Heart right ventricle (tissue), 16 donors: Measurements from ENCODE around the gene CCDC91. TPM values are rescaled to one million over a fixed set of nuclear protein-coding genes. Genes with fewer than 3 reads are reported as not detected.

Source experiments
- ATAC-seq, 8 donors: fragments of 200-7000 bp; cut with Tn5 transposase; one replicate each; pipeline ENCODE4 v1.9.1; 2020; ENCODE audit warnings: mild to moderate bottlenecking in 8 of 8, moderate library complexity in 8 of 8, moderate number of reproducible peaks in 1 of 8
- DNase-seq, 2 donors: peaks; one replicate each; pipeline ENCODE4 v3.0.0-alpha.2; 2020
- H3K27ac ChIP-seq, 10 donors: fragments of 200-600 bp; sonication (generic) in 2 of 10; one replicate each; pipeline versions ENCODE4 v1.5.0 to v1.8.0; 2020 to 2022; ENCODE audit warnings: mild to moderate bottlenecking in 3 of 10
- H3K27me3 ChIP-seq, 7 donors: fragments of 200-600 bp; one replicate each; pipeline ENCODE4 v1.8.0; 2021 to 2022; ENCODE audit warnings: mild to moderate bottlenecking in 2 of 7
- H3K36me3 ChIP-seq, 9 donors: fragments of 200-600 bp; sonication (generic) in 1 of 9; one replicate each; pipeline versions ENCODE4 v1.5.0 to v1.8.0; 2020 to 2022; ENCODE audit warnings: mild to moderate bottlenecking in 2 of 9
- H3K4me1 ChIP-seq, 9 donors: fragments of 200-600 bp; sonication (generic) in 1 of 9; one replicate each; pipeline versions ENCODE4 v1.5.0 to v1.8.0; 2020 to 2022; ENCODE audit warnings: mild to moderate bottlenecking in 4 of 9
- H3K4me3 ChIP-seq, 10 donors: fragments of 200-600 bp; sonication (generic) in 2 of 10; one replicate each; pipeline versions ENCODE4 v1.5.0 to v1.8.0; 2020 to 2022; ENCODE audit warnings: mild to moderate bottlenecking in 7 of 10, moderate library complexity in 2 of 10
- H3K9me3 ChIP-seq, 11 donors: fragments of 200-600 bp in 10 of 11; sonication (generic) in 2 of 11; one replicate each; pipeline versions ENCODE4 v1.5.0 to v1.8.0; 2013 to 2022; ENCODE audit warnings: mild to moderate bottlenecking in 2 of 11, control low read depth in 1 of 11, moderate library complexity in 1 of 11
- CTCF ChIP-seq, 9 donors: fragments of 200-600 bp; sonication (generic) in 2 of 9; IDR thresholded peaks; one replicate each; pipeline versions ENCODE4 v1.5.0 to v1.8.0; 2021 to 2022; ENCODE audit warnings: antibody characterized with exemption in 9 of 9, mild to moderate bottlenecking in 5 of 9, moderate library complexity in 1 of 9
- WGBS, 2 donors: extraction: QIAGEN DNeasy Blood & Tissue Kit; methylation state at CpG; one replicate each; pipeline ENCODE4 v1.1.7; 2013; ENCODE audit warnings: inconsistent platforms in 1 of 2; 5-methylcytosine and 5-hydroxymethylcytosine counted together
- intact Hi-C, 10 donors: fragments of 100-400 bp; cut with DNase I; formaldehyde crosslinking; loops; one replicate each; pipeline versions ENCODE4 v1.11.1 to v1.14.2; 2022
- polyA plus RNA-seq, 2 donors: library from polyadenylated mRNA; stranded (reverse); fragments of 200-250 nt; gene quantifications; one replicate each; pipeline ENCODE4 v1.2.3, GENCODE V29; 2013
- total RNA-seq, 10 donors: library from RNA; stranded (reverse); fragmentation: NEBNext Ultra II Directional in 3 of 10; extraction: Animal tissue kit (Norgen Biotek cat#: 25700) in 3 of 10; gene quantifications; one replicate each; pipeline versions ENCODE4 v1.2.1 to v1.2.4, GENCODE V29; 2021 to 2023
- donor health status: Arrhythmogenic right ventricular cardiomyopathy.
- donor health status: ischemic (EF 13 %, LVEDD 7.1; RV severe dilation, severe dysfunction).
- donor health status: healthy with polysubstance abuse.
- donor health status: DM: no; HTN: yes; CAD: no.
- donor health status: DM: no; HTN: no; CAD: no.
- donor health status: ischemic (EF 25% LVEDD 6.9; RV normal size, moderate dysfunction).
- donor health status: ischemic (EF 25% LVEDD 5.7; RV mildly dilated, moderate dysfunction).
- donor health status: healthy.
- donor health status: DM: yes; HTN: yes; CAD: no.
- donor health status: Ischemic cardiomyopathy.
- donor health status: ischemic (EF 35%, LVEDD 5.7; RV mildly dilated, moderate dysfunction).
- donor health status: nonischemic (EF 11% LVEDD 7.7; RV severe dilation, severe dysfunction).
- donor health status: DM: yes; HTN: yes; CAD: no.
- donor health status: PGD.
- donor health status: ischemic (EF 29% LVEDD 5.4; RV normal size, mild dysfunction).
- donor health status: nonischemic (EF 23%, LVEDD 6.1; RV moderate dilation, normal function).

The CCDC91 gene
- total and polyA plus RNA-seq, 12 donors = 20.5 to 66.4 (median 54.5) TPM

DNA sequence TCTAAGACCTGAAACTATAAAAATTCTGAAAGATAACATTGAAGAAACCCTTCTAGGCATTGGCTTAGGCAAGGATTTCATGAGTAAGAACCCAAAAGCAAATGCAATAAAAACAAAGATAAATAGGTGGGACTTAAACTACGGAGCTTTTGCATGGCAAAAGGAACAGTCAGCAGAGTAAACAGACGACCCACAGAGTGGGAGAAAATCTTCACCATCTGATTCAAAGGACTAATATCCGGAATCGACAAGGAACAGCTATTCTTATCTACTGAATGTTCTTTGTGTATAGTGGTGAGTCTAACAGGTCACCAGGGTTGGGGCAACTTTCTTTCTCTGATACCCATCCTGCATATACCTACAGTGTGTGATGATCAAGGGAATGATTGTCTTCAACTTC lies 198.6 kb downstream of the CCDC91 start:
- H3K4me3 ChIP-seq = no peak overlapping the region
- intact Hi-C loops = no loop called here
- ATAC-seq (no peak), DNase-seq (no peak)
- peaks cover 0 to 9% (median 0%) of the 10 kb centered on the region in 11 donors for H3K9me3 ChIP-seq
- WGBS, 2 donors = 71 to 74% methylated on average over 4 of the region's 4 CpGs
- H3K4me1 ChIP-seq = peaks cover 0 to 18% (median 6%) of the 10 kb centered on the region in 9 donors
- peaks cover 0 to 3% (median 0%) of the 10 kb centered on the region in 9 donors for H3K36me3 ChIP-seq
- H3K27ac ChIP-seq = no peak overlapping the region
- no peaks in the 10 kb centered on the region for H3K27me3 ChIP-seq
- no peak for TF ChIP-seq CTCF (IDR thresholded peaks at IDR 0.05)

- Histone ChIP-seq H3K36me3 (peaks cover 0 to 10% (median 0%) of the 10 kb centered on the region in 9 donors), H3K4me1 (peaks cover 0 to 18% (median 6%) of the 10 kb centered on the region in 9 donors), H3K9me3 (peaks cover 0 to 9% (median 0%) of the 10 kb centered on the region in 11 donors), H3K4me3 (no peak overlapping the region), H3K27me3 (no peaks in the 10 kb centered on the region), H3K27ac (no peak overlapping the region)
- intact Hi-C loops = loop anchor here in 1 of 10 donors (10.0 kb wide), 1 partner anchor 45 kb away; no protein-coding TSS in a partner anchor
- no peak for ATAC-seq
- no peak for DNase-seq
- WGBS, 2 donors = 33 to 38% methylated on average over 1 of the region's 1 CpG
- no peak for TF ChIP-seq CTCF (IDR thresholded peaks at IDR 0.05)
These were observed 199.9 kb downstream of the CCDC91 start for GRCh38 chr12:28390206-28390605.

GRCh38 chr12:28390761-28391385 lies 200.6 kb downstream of the CCDC91 start:
- DNase-seq (peak in 1 of 2 donors; percentile 7), ATAC-seq (peak in 6 of 8 donors; percentile 38 to 64 (median 47))
- Histone ChIP-seq H3K36me3 (peaks cover 0 to 16% (median 0%) of the 10 kb centered on the region in 9 donors), H3K9me3 (peaks cover 0 to 9% (median 0%) of the 10 kb centered on the region in 11 donors), H3K4me3 (no peak overlapping the region), H3K27me3 (no peaks in the 10 kb centered on the region), H3K27ac (no peak overlapping the region), H3K4me1 (peaks cover 0 to 18% (median 6%) of the 10 kb centered on the region in 9 donors)
- 69 to 71% methylated on average over 4 of the region's 4 CpGs for WGBS, 2 donors
- intact Hi-C loops = loop anchor here in 1 of 10 donors (10.0 kb wide), 1 partner anchor 46 kb away; no protein-coding TSS in a partner anchor
- TF ChIP-seq CTCF (IDR thresholded peaks at IDR 0.05) = no peak

GRCh38 chr12:28409892-28410291 lies 219.6 kb downstream of the CCDC91 start:
- Histone ChIP-seq H3K27ac (no peak overlapping the region), H3K4me1 (no peaks in the 10 kb centered on the region)
- WGBS, 2 donors = 69 to 74% methylated on average over 1 of the region's 1 CpG

More at GRCh38 chr12:28409892-28410291, 219.6 kb downstream of the CCDC91 start:
- Histone ChIP-seq H3K4me3 (no peak overlapping the region), H3K9me3 (peaks cover 0 to 3% (median 0%) of the 10 kb centered on the region in 11 donors), H3K27me3 (no peaks in the 10 kb centered on the region), H3K36me3 (peaks cover 0 to 13% (median 0%) of the 10 kb centered on the region in 9 donors)
- intact Hi-C loops = no loop called here
- no peak for DNase-seq
- no peak for ATAC-seq
- no peak for TF ChIP-seq CTCF (IDR thresholded peaks at IDR 0.05)
